Measurements from ENCODE around the gene USP40. TPM values are rescaled to one million over a fixed set of nuclear protein-coding genes. Genes with fewer than 3 reads are reported as not detected.

Gene USP40, protein sequence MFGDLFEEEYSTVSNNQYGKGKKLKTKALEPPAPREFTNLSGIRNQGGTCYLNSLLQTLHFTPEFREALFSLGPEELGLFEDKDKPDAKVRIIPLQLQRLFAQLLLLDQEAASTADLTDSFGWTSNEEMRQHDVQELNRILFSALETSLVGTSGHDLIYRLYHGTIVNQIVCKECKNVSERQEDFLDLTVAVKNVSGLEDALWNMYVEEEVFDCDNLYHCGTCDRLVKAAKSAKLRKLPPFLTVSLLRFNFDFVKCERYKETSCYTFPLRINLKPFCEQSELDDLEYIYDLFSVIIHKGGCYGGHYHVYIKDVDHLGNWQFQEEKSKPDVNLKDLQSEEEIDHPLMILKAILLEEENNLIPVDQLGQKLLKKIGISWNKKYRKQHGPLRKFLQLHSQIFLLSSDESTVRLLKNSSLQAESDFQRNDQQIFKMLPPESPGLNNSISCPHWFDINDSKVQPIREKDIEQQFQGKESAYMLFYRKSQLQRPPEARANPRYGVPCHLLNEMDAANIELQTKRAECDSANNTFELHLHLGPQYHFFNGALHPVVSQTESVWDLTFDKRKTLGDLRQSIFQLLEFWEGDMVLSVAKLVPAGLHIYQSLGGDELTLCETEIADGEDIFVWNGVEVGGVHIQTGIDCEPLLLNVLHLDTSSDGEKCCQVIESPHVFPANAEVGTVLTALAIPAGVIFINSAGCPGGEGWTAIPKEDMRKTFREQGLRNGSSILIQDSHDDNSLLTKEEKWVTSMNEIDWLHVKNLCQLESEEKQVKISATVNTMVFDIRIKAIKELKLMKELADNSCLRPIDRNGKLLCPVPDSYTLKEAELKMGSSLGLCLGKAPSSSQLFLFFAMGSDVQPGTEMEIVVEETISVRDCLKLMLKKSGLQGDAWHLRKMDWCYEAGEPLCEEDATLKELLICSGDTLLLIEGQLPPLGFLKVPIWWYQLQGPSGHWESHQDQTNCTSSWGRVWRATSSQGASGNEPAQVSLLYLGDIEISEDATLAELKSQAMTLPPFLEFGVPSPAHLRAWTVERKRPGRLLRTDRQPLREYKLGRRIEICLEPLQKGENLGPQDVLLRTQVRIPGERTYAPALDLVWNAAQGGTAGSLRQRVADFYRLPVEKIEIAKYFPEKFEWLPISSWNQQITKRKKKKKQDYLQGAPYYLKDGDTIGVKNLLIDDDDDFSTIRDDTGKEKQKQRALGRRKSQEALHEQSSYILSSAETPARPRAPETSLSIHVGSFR
- 10 to 100 TPM; 22.1 to 32.7 TPM for total RNA-seq

DNA sequence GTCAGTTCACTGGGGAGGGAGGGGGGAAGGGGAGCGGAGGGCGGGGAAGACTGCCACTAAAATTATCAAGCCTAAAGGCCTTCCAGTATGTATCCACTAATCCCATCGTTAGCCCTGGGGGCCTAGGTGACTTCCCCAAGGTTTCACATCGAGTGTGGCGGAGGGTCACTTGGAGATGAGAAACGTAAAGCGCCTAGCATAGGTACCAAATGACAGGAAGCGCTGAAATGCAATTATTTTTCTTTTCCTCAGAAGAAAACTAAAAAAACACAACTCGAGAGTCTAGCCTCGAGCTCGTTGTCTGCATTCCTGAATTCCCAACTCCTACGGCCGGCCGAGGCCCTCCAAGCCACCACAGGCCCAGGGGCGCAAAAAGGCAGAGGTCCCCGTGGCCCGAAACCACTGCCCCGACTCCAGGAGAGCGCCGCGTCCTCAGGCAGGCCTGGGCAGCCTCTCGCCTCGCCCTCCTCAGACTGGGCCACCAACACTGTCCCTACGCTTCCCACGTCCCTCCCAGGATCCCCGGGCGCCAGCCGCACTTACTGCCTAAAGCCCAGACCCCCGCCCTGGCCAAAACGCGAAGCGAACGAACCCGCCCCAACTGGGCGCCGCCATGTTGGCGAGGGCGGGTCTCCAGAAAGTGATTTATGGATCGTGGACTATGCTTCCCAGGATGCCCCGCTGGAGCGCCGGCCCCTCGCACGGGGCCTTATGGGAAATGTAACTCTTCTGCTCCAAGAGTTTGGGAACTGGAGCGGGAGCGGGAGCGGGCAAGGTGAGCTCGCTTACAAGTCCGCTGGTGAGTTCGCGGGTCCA is at the start of gene USP40:
Gene USP40, minus strand, starts transcription at position 642 of the 816 bp plus-strand sequence. CDS start 1,228 bp downstream, outside the sequence.
- Histone ChIP-seq H3K9me3 (no peaks in the 10 kb centered on the region), H3K36me3 (no peaks in the 10 kb centered on the region), H3K4me1 (no peaks in the 10 kb centered on the region), H3K4me3 (peak within 1 kb of the TSS; percentile 59), H3K27ac (peak within 1 kb of the TSS; percentile 88), H3K9ac (ENCODE audit: low read depth in 2 of 2, low read length in 2 of 2) (peak within 1 kb of the TSS; percentile 81 to 98), H3K27me3 (no peaks in the 10 kb centered on the region)
- TF ChIP-seq, protein P1, sequence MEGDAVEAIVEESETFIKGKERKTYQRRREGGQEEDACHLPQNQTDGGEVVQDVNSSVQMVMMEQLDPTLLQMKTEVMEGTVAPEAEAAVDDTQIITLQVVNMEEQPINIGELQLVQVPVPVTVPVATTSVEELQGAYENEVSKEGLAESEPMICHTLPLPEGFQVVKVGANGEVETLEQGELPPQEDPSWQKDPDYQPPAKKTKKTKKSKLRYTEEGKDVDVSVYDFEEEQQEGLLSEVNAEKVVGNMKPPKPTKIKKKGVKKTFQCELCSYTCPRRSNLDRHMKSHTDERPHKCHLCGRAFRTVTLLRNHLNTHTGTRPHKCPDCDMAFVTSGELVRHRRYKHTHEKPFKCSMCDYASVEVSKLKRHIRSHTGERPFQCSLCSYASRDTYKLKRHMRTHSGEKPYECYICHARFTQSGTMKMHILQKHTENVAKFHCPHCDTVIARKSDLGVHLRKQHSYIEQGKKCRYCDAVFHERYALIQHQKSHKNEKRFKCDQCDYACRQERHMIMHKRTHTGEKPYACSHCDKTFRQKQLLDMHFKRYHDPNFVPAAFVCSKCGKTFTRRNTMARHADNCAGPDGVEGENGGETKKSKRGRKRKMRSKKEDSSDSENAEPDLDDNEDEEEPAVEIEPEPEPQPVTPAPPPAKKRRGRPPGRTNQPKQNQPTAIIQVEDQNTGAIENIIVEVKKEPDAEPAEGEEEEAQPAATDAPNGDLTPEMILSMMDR (IDR thresholded peaks at IDR 0.05): no peak
- peak; percentile 90 for DNase-seq
- intact Hi-C loops (cut with DNase I): no loop called here

DNA sequence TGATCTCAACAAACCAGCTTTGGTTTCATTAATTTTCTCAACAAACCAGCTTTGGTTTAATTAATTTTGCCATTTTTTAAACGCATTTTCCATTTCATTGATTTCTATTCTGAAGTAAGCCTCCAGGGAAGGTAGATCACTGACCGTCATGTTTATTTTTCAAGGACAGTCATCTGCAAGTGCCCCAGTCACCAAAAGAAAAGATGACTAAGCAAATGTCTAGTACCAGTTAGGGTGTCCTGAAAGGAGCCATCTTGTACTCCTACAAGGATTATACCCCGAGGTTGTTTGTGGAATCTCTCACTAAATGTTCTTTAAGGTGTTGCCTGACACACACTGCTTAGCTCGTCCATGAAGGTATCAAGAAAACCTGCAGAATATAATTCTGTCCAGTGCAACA is 44.7 kb upstream of the USP40 start:
- intact Hi-C loops (cut with DNase I): no loop called here
- H3K9me3 ChIP-seq: no peaks in the 10 kb centered on the region
- no peaks in the 10 kb centered on the region for H3K4me1 ChIP-seq
- TF ChIP-seq, protein P1 (IDR thresholded peaks at IDR 0.05): no peak
- DNase-seq: no peak
- H3K27me3 ChIP-seq: no peaks in the 10 kb centered on the region
- H3K36me3 ChIP-seq: no peaks in the 10 kb centered on the region
- no peak overlapping the region for H3K27ac ChIP-seq
- no peak overlapping the region for H3K9ac ChIP-seq (ENCODE audit: low read depth in 2 of 2, low read length in 2 of 2)
- H3K4me3 ChIP-seq: no peak overlapping the region

DNA sequence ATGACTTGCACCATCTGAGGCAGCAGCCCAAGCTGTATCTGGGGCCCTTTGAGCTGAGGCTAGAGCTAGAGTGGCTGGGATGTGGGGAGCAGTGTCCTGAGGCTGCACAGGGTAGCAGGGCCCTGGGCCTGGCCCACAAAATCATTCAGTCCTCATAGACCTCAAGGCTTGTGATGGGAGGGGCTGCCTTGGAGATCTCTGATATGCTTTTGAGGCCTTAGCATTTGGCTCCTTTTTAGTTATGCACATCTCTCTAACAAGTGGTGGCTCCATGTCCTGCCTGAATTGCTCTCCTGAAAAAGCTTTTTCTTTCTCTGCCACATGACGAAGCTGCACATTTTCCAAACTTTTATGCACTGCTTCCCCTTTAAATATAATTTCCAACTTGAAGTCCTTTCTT is 39.1 kb upstream of the USP40 start:
- H3K9ac ChIP-seq (ENCODE audit: low read depth in 2 of 2, low read length in 2 of 2): no peak overlapping the region
- no peaks in the 10 kb centered on the region for H3K4me1 ChIP-seq
- H3K36me3 ChIP-seq: no peaks in the 10 kb centered on the region
- H3K27me3 ChIP-seq: no peaks in the 10 kb centered on the region
- no peak for DNase-seq
- H3K4me3 ChIP-seq: no peak overlapping the region
- intact Hi-C loops (cut with DNase I): no loop called here
- TF ChIP-seq, protein P1 (IDR thresholded peaks at IDR 0.05): no peak
- H3K27ac ChIP-seq: no peak overlapping the region
- no peaks in the 10 kb centered on the region for H3K9me3 ChIP-seq

DNA sequence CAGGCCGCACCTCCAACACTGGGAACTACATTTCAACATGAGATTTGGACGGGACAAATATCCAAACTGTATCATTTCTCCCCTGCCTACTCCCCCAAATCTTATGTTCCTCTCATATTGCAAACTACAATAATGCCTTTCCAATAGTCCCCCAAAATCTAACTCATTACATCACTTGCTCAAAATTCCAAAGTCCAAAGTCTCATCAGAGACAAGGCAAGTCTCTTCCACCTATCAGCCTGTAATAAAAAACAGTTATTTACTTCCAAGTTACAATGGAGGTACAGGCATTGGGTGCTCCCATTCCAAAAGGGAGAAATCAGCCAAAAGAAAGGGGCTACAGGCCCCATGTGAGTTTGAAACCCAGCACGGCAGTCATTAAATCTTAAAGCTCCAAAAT is 38.2 kb upstream of the USP40 start:
- Histone ChIP-seq H3K36me3 (no peaks in the 10 kb centered on the region), H3K9me3 (no peaks in the 10 kb centered on the region), H3K4me1 (no peaks in the 10 kb centered on the region), H3K9ac (ENCODE audit: low read depth in 2 of 2, low read length in 2 of 2) (no peak overlapping the region), H3K4me3 (no peak overlapping the region), H3K27me3 (no peaks in the 10 kb centered on the region), H3K27ac (no peak overlapping the region)
- TF ChIP-seq, protein P1 (IDR thresholded peaks at IDR 0.05): no peak
- no peak for DNase-seq
- intact Hi-C loops (cut with DNase I): no loop called here
